Right atrium auricular region (tissue), 2 donors: ENCODE data around the gene NCEH1. TPM values are rescaled to one million over a fixed set of nuclear protein-coding genes. Genes with fewer than 3 reads are reported as not detected.

Experiments
- DNase-seq: peaks from one replicate; pipeline ENCODE4 v3.0.0-alpha.2; 2019; ENCODE audit warnings: low spot score
- H3K27ac ChIP-seq, 2 donors: fragments of 200-600 bp; sonication (generic); 1 replicate in 1 of 2; 2 replicates in 1 of 2; pipeline ENCODE4 v1.5.1; 2016 to 2019
- H3K27me3 ChIP-seq, 2 donors: fragments of 200-600 bp; sonication (generic); one replicate each; pipeline versions ENCODE4 v1.5.1 to v1.6.0; 2017 to 2019
- H3K36me3 ChIP-seq: fragments of 200-600 bp; sonication (generic); one replicate; pipeline ENCODE4 v1.5.1; 2016
- H3K4me1 ChIP-seq, 2 donors: fragments of 200-600 bp; sonication (generic); one replicate each; pipeline versions ENCODE4 v1.5.1 to v1.6.0; 2017 to 2019
- H3K4me3 ChIP-seq, 2 donors: fragments of 200-600 bp; sonication (generic); 1 replicate in 1 of 2; 2 replicates in 1 of 2; pipeline ENCODE4 v1.5.1; 2017 to 2019; ENCODE audit warnings: mild to moderate bottlenecking in 1 of 2, moderate library complexity in 1 of 2
- H3K9me3 ChIP-seq, 2 donors: fragments of 200-600 bp; sonication (generic); one replicate each; pipeline ENCODE4 v1.5.1; 2019
- CTCF ChIP-seq, 2 donors: fragments of 200-600 bp; sonication (generic); IDR thresholded peaks; one replicate each; pipeline ENCODE4 v1.5.1; 2019; ENCODE audit warnings: antibody characterized with exemption in 2 of 2
- total RNA-seq, 2 donors: library from RNA; depleted of rRNA; stranded (reverse); fragments of >200 nt; gene quantifications; one replicate each; pipeline ENCODE4 v1.1.0, GENCODE V29; 2016

The NCEH1 gene
- total RNA-seq, 2 donors from 2014 or later: 14.3 to 21.1 TPM

- H3K9me3 ChIP-seq: no peaks in the 10 kb centered on the region
- no peak overlapping the region for H3K27ac ChIP-seq
- peaks cover 0 to 37% of the 10 kb centered on the region in 2 donors for H3K4me1 ChIP-seq
Observed at GRCh38 chr3:172702256-172702655, 8.6 kb downstream of the NCEH1 start.

GRCh38 chr3:172701751-172702150 lies 9.1 kb downstream of the NCEH1 start:
- no peak for TF ChIP-seq CTCF (IDR thresholded peaks at IDR 0.05)
- no peak overlapping the region for H3K4me3 ChIP-seq
- H3K9me3 ChIP-seq: no peaks in the 10 kb centered on the region
- H3K27ac ChIP-seq: no peak overlapping the region
- H3K36me3 ChIP-seq: no peaks in the 10 kb centered on the region
- DNase-seq: no peak
- peaks cover 0 to 40% of the 10 kb centered on the region in 2 donors for H3K4me1 ChIP-seq
- no peaks in the 10 kb centered on the region for H3K27me3 ChIP-seq

More at GRCh38 chr3:172702256-172702655, 8.6 kb downstream of the NCEH1 start:
- no peaks in the 10 kb centered on the region for H3K36me3 ChIP-seq
- DNase-seq: no peak
- TF ChIP-seq CTCF (IDR thresholded peaks at IDR 0.05): no peak
- no peaks in the 10 kb centered on the region for H3K27me3 ChIP-seq
- H3K4me3 ChIP-seq: no peak overlapping the region

GRCh38 chr3:172700936-172701455 lies 9.9 kb downstream of the NCEH1 start:
- H3K27ac ChIP-seq: no peak overlapping the region
- no peaks in the 10 kb centered on the region for H3K27me3 ChIP-seq
- no peak for DNase-seq

GRCh38 chr3:172700256-172700655 lies 10.6 kb downstream of the NCEH1 start:
- peaks cover 0 to 40% of the 10 kb centered on the region in 2 donors for H3K4me1 ChIP-seq
- no peak for DNase-seq

More at GRCh38 chr3:172700936-172701455, 9.9 kb downstream of the NCEH1 start:
- no peak overlapping the region for H3K4me3 ChIP-seq
- H3K4me1 ChIP-seq: peaks cover 0 to 40% of the 10 kb centered on the region in 2 donors
- H3K9me3 ChIP-seq: no peaks in the 10 kb centered on the region
- no peak for TF ChIP-seq CTCF (IDR thresholded peaks at IDR 0.05)
- H3K36me3 ChIP-seq: no peaks in the 10 kb centered on the region

GRCh38 chr3:172699031-172699430 lies 11.8 kb downstream of the NCEH1 start:
- Histone ChIP-seq H3K9me3 (no peaks in the 10 kb centered on the region), H3K27ac (peak overlapping the region in 1 of 2 donors; percentile 39), H3K36me3 (no peaks in the 10 kb centered on the region), H3K4me1 (peaks cover 0 to 33% of the 10 kb centered on the region in 2 donors), H3K4me3 (no peak overlapping the region), H3K27me3 (no peaks in the 10 kb centered on the region)
- no peak for DNase-seq
- TF ChIP-seq CTCF (IDR thresholded peaks at IDR 0.05): no peak

More at GRCh38 chr3:172700256-172700655, 10.6 kb downstream of the NCEH1 start:
- Histone ChIP-seq H3K9me3 (no peaks in the 10 kb centered on the region), H3K4me3 (no peak overlapping the region), H3K27ac (no peak overlapping the region), H3K27me3 (no peaks in the 10 kb centered on the region), H3K36me3 (no peaks in the 10 kb centered on the region)
- no peak for TF ChIP-seq CTCF (IDR thresholded peaks at IDR 0.05)

GRCh38 chr3:172698631-172699030 lies 12.2 kb downstream of the NCEH1 start:
- H3K36me3 ChIP-seq: no peaks in the 10 kb centered on the region
- no peak overlapping the region for H3K4me3 ChIP-seq
- H3K9me3 ChIP-seq: no peaks in the 10 kb centered on the region
- no peak for DNase-seq
- H3K27ac ChIP-seq: no peak overlapping the region
- H3K4me1 ChIP-seq: peaks cover 0 to 33% of the 10 kb centered on the region in 2 donors
- no peak for TF ChIP-seq CTCF (IDR thresholded peaks at IDR 0.05)
- no peaks in the 10 kb centered on the region for H3K27me3 ChIP-seq
